Panc1 (cell line): Measurements from ENCODE around the gene GLB1L3. TPM values are rescaled to one million over a fixed set of nuclear protein-coding genes. Genes with fewer than 3 reads are reported as not detected.

Experiments used
- ATAC-seq: fragments of 200-7000 bp; cut with Tn5 transposase; 2 replicates; pipeline ENCODE4 v1.9.1; 2020; ENCODE audit warnings: mild to moderate bottlenecking, moderate library complexity
- BruUV-seq: library from RNA; stranded (reverse); fragments of 400-500 nt; replicated peaks from 2 replicates; lab custom pipeline; 2021; lab: Mats Ljungman, UMichigan
- CTCF ChIA-PET: fragments of 300-600 bp; sonication (Branson Sonifier 250); formaldehyde crosslinking; loops from one replicate; lab custom pipeline; 2022; ENCODE audit warnings: antibody characterized with exemption; lab: Charles Lee
- POLR2A ChIA-PET: fragments of 300-600 bp; sonication (Branson Sonifier 250); formaldehyde crosslinking; loops from one replicate; lab custom pipeline; 2022; ENCODE audit warnings: antibody characterized with exemption; lab: Charles Lee
- DNase-seq: peaks from one replicate; pipeline ENCODE4 v3.0.0-alpha.2; 2010; ENCODE audit warnings: low read depth, low spot score
- H3K27ac ChIP-seq: 2 replicates; pipeline ENCODE4 v1.5.1; 2011; ENCODE audit warnings: mild to moderate bottlenecking, low read length, inconsistent platforms
- H3K27me3 ChIP-seq: fragments of 200-500 bp; sonication (Bioruptor generic); 2 replicates; pipeline ENCODE4 v1.6.0; 2014; ENCODE audit warnings: low read length, inconsistent platforms; ENCODE audit not compliant: control insufficient read depth, insufficient read depth
- H3K36me3 ChIP-seq: fragments of 200-500 bp; sonication (Bioruptor generic); 2 replicates; pipeline ENCODE4 v1.5.1; 2014; ENCODE audit warnings: inconsistent platforms, mild to moderate bottlenecking, low read length, moderate library complexity; ENCODE audit not compliant: control insufficient read depth, insufficient read depth
- H3K4me1 ChIP-seq: 2 replicates; pipeline ENCODE4 v1.5.1; 2011; ENCODE audit warnings: inconsistent platforms, mild to moderate bottlenecking, low read length, moderate library complexity; ENCODE audit not compliant: control insufficient read depth, insufficient read depth
- H3K4me3 ChIP-seq, 2 experiments: 2 replicates each; pipeline ENCODE4 v1.5.1; 2011 to 2012; ENCODE audit warnings: low read depth in 2 of 2, low read length in 2 of 2, mild to moderate bottlenecking in 2 of 2, inconsistent platforms in 1 of 2, moderate library complexity in 1 of 2
- H3K9me3 ChIP-seq: fragments of 200-500 bp; sonication (Bioruptor generic); 2 replicates; pipeline ENCODE4 v1.5.1; 2014; ENCODE audit warnings: low read depth, mild to moderate bottlenecking, inconsistent platforms, low read length, moderate library complexity; ENCODE audit not compliant: control insufficient read depth, insufficient read depth
- POLR2AphosphoS5 ChIP-seq: IDR thresholded peaks from 2 replicates; pipeline ENCODE4 v1.6.1; 2012; ENCODE audit warnings: mild to moderate bottlenecking, low read depth, low read length, moderate library complexity
- SIN3A ChIP-seq: IDR thresholded peaks from 2 replicates; pipeline ENCODE4 v1.6.1; 2012; ENCODE audit warnings: low read depth, mild to moderate bottlenecking, low read length, moderate library complexity, borderline replicate concordance; ENCODE audit not compliant: insufficient read depth
- TCF7L2 ChIP-seq: IDR thresholded peaks from 2 replicates; pipeline ENCODE4 v1.6.1; 2011; ENCODE audit warnings: mild to moderate bottlenecking, low read depth, low read length, inconsistent platforms
- in situ Hi-C: cut with HindIII; loops from 2 replicates; pipeline ENCODE4 v1.10.0; 2016; ENCODE audit warnings: low sequenced_read_pairs, low pct_unique_long_range_greater_than_20kb
- intact Hi-C: fragments of 100-400 bp; cut with micrococcal nuclease; formaldehyde crosslinking; loops from one replicate; pipeline ENCODE4 v1.10.0; 2022; ENCODE audit not compliant: unreplicated experiment
- total RNA-seq: library from RNA; stranded (reverse); gene quantifications from one replicate; pipeline ENCODE4 v1.2.1, GENCODE V29; 2021; ENCODE audit not compliant: unreplicated experiment
- TF ChIP-seq, protein P1 (sequence below): fragments of 450-650 bp; IDR thresholded peaks from 2 replicates; pipeline ENCODE4 v1.5.1; 2017; ENCODE audit warnings: mild to moderate bottlenecking
- TF ChIP-seq, protein P2 (sequence below), 2 experiments: IDR thresholded peaks; 2 replicates each; pipeline ENCODE4 v1.6.1; 2011 to 2012; ENCODE audit warnings: low read depth in 2 of 2, control low read depth in 1 of 2, low read length in 1 of 2, mild to moderate bottlenecking in 1 of 2, moderate library complexity in 1 of 2; ENCODE audit not compliant: insufficient read depth in 1 of 2

GLB1L3 gene
- total RNA-seq, 1 experiment from 2014 or later = not detected

DNA sequence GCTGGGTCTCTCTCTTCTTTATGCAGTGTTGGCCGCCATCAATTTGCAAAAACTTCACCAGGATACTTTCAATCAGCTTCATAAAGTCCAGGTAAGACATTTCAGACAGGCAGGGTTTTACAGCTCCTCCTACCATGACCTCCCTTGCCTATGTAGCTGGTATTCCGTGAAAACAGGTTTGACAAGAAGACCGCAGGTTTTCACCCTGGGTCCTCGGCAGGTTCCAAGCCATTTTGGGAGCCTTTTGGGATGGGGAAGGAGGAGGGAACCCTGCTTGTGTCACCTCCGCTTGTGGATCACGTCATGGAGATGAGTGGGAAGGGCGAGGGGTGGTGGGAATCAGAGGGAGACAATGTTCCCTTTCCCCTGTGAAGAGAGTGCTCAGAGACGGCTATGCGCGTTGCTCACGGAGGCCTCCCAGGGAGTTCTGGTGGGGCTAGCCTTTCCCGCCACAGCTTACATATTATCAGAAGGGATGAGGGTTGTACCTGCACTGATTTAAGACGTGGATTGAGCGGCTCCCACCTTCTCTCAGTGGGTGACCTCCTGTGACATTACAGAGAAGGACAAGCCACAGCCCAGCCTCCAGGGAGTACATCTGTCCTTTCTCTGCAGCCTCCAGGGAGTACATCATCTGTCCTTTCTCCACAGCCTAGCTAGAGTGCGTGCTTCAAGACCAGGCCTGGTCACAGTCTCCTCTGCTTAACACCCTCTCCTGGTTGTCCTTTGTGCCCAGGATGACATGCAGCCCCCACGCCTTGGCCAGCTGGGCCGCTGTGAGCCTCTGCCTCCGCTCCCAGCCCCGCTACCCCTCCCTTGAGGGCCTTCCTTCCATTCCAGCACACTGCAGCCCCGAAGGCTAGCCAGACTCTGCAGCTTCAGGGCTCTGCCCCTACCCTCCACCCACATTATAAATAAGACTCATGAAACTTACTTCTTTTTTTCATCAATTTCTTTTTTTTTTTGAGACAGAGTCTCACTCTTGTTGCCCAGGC is 17.2 kb downstream of the GLB1L3 start:
- DNase-seq (no peak), ATAC-seq (no peak)
- intact Hi-C loops (no loop called here), in situ Hi-C loops (no loop called here)
- Histone ChIP-seq H3K36me3 (no peaks in the 10 kb centered on the region), H3K27ac (no peak overlapping the region), H3K4me3 (no peak overlapping the region), H3K27me3 (0 out of 2 replicates have a peak, but pooled peaks cover 2% of the 10 kb centered on the region), H3K4me1 (no peaks in the 10 kb centered on the region), H3K9me3 (no peaks in the 10 kb centered on the region)
- TF ChIP-seq POLR2AphosphoS5 = no peak
- TF ChIP-seq TCF7L2 = no peak
- TF ChIP-seq, protein P1, sequence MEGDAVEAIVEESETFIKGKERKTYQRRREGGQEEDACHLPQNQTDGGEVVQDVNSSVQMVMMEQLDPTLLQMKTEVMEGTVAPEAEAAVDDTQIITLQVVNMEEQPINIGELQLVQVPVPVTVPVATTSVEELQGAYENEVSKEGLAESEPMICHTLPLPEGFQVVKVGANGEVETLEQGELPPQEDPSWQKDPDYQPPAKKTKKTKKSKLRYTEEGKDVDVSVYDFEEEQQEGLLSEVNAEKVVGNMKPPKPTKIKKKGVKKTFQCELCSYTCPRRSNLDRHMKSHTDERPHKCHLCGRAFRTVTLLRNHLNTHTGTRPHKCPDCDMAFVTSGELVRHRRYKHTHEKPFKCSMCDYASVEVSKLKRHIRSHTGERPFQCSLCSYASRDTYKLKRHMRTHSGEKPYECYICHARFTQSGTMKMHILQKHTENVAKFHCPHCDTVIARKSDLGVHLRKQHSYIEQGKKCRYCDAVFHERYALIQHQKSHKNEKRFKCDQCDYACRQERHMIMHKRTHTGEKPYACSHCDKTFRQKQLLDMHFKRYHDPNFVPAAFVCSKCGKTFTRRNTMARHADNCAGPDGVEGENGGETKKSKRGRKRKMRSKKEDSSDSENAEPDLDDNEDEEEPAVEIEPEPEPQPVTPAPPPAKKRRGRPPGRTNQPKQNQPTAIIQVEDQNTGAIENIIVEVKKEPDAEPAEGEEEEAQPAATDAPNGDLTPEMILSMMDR = no peak
- no peak for TF ChIP-seq SIN3A
- TF ChIP-seq, protein P2, sequence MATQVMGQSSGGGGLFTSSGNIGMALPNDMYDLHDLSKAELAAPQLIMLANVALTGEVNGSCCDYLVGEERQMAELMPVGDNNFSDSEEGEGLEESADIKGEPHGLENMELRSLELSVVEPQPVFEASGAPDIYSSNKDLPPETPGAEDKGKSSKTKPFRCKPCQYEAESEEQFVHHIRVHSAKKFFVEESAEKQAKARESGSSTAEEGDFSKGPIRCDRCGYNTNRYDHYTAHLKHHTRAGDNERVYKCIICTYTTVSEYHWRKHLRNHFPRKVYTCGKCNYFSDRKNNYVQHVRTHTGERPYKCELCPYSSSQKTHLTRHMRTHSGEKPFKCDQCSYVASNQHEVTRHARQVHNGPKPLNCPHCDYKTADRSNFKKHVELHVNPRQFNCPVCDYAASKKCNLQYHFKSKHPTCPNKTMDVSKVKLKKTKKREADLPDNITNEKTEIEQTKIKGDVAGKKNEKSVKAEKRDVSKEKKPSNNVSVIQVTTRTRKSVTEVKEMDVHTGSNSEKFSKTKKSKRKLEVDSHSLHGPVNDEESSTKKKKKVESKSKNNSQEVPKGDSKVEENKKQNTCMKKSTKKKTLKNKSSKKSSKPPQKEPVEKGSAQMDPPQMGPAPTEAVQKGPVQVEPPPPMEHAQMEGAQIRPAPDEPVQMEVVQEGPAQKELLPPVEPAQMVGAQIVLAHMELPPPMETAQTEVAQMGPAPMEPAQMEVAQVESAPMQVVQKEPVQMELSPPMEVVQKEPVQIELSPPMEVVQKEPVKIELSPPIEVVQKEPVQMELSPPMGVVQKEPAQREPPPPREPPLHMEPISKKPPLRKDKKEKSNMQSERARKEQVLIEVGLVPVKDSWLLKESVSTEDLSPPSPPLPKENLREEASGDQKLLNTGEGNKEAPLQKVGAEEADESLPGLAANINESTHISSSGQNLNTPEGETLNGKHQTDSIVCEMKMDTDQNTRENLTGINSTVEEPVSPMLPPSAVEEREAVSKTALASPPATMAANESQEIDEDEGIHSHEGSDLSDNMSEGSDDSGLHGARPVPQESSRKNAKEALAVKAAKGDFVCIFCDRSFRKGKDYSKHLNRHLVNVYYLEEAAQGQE (IDR thresholded peaks at IDR 0.05; ENCODE audit: insufficient read depth in 1 of 2, low read depth in 2 of 2, low read length in 1 of 2) = no peak
- POLR2A ChIA-PET = no interaction called here
- BruUV-seq = no TSS peak
- CTCF ChIA-PET = no interaction called here

DNA sequence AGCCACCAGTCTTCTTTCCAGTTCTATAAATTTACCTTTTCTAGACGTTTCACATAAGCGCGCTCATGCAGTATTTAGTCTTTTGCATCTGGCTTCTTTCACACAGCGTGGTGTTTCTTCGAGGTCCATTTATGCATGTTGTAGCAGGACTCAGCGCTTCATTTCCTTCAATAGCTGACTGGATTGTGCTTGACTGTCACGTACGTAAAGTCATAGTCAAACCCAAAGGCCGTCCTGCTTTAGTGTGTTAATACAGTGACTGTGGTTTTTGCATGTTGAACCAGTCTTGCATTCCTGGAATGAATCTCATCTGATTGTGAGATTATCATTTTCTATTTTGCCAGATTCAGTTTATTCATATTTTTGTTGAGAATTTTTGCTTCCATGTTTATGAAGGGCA is 18.5 kb downstream of the GLB1L3 start:
- 0 out of 2 replicates have a peak, but pooled peaks cover 2% of the 10 kb centered on the region for H3K27me3 ChIP-seq
- no peaks in the 10 kb centered on the region for H3K9me3 ChIP-seq
- ATAC-seq = no peak
- in situ Hi-C loops (no loop called here), intact Hi-C loops (no loop called here)
- DNase-seq = no peak
- no peaks in the 10 kb centered on the region for H3K36me3 ChIP-seq
- TF ChIP-seq TCF7L2 (no peak), POLR2AphosphoS5 (no peak), SIN3A (no peak)
- TF ChIP-seq, protein P2 (IDR thresholded peaks at IDR 0.05; ENCODE audit: insufficient read depth in 1 of 2, low read depth in 2 of 2, low read length in 1 of 2) = no peak
- H3K4me1 ChIP-seq = no peaks in the 10 kb centered on the region
- ChIA-PET CTCF (no interaction called here), POLR2A (no interaction called here)
- BruUV-seq = no TSS peak
- H3K27ac ChIP-seq = no peak overlapping the region
- no peak overlapping the region for H3K4me3 ChIP-seq
